ENCODE results near the gene CCL24.
"Not testable (repeated sequence)": the region's sequence is repeated elsewhere in the genome, so short reads cannot be mapped to it uniquely, and the experiment has no call there.

- not testable (repeated sequence) for TF ChIP-seq RAD21 (IDR thresholded peaks at IDR 0.05; ENCODE audit: low read length); CTCF (conservative IDR thresholded peaks at IDR 0.05; ENCODE audit: low read depth, low read length)
Observed at GRCh38 chr7:75780647-75781273, 32.8 kb downstream of the CCL24 start.

Data from IMR-90 (cell line).